MG63 (cell line): ENCODE measurements around the gene CCDC60. TPM values are rescaled to one million over a fixed set of nuclear protein-coding genes. Genes with fewer than 3 reads are reported as not detected.

Source experiments
- DNase-seq: peaks from one replicate; pipeline ENCODE4 v3.0.0-alpha.2; 2020
- H3K27me3 ChIP-seq: fragments of 250-450 bp; sonication (Bioruptor Pico); 2 replicates; pipeline ENCODE4 v1.5.1; 2020; ENCODE audit warnings: mild to moderate bottlenecking, moderate library complexity
- H3K36me3 ChIP-seq: fragments of 250-450 bp; sonication (Bioruptor Pico); 2 replicates; pipeline ENCODE4 v1.5.1; 2020; ENCODE audit warnings: mild to moderate bottlenecking, moderate library complexity
- H3K4me3 ChIP-seq: fragments of 250-450 bp; sonication (Bioruptor Pico); 2 replicates; pipeline ENCODE4 v1.5.1; 2020; ENCODE audit warnings: mild to moderate bottlenecking, moderate library complexity
- H3K9me3 ChIP-seq: fragments of 250-450 bp; sonication (Bioruptor Pico); 2 replicates; pipeline ENCODE4 v1.5.1; 2020; ENCODE audit warnings: mild to moderate bottlenecking, moderate library complexity
- total RNA-seq: library from RNA; depleted of rRNA; stranded (reverse); fragments of >200 nt; shearing (Covaris generic); gene quantifications from 2 replicates; pipeline ENCODE4 v1.2.3, GENCODE V29; 2014; ENCODE audit warnings: low replicate concordance

CCDC60 gene
- total RNA-seq, 1 experiment from 2014 or later: not detected

DNA sequence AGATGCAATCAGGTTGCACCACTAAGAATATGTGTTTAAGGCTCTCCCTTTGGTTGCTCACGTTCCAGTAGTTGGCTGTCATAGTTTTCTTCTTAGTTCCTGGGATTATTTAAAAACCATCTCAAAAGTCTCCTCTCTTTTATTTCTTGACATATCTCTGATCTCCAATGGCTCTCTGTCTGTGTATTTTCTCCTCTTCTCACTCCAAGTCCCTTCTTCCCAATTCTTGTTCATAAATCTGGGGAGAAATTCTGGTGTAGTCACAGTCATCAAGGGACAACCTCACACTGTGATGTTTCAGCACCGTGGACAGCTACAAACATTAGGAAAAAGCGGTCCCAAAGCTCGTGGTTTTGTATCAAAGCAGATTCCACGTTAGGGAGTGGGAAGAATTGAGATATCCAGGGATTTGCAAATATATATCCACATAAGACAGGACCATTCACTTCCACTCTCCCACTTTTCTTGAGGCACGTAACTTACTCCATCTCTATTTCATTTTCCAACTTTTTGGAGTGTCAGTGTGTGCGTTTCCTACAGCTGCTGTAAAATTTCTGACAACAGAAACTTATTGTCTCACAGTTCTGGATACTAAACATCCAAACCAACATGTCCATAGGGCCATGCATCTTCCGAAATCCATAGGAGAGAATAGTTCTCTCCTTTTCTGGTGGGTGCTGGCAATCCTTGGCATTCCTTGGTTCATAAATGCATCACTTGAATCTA, 178.4 kb downstream of the CCDC60 start:
- H3K36me3 ChIP-seq: no peaks in the 10 kb centered on the region
- H3K27me3 ChIP-seq: no peaks in the 10 kb centered on the region
- no peaks in the 10 kb centered on the region for H3K9me3 ChIP-seq
- no peak overlapping the region for H3K4me3 ChIP-seq
- DNase-seq: no peak

DNA sequence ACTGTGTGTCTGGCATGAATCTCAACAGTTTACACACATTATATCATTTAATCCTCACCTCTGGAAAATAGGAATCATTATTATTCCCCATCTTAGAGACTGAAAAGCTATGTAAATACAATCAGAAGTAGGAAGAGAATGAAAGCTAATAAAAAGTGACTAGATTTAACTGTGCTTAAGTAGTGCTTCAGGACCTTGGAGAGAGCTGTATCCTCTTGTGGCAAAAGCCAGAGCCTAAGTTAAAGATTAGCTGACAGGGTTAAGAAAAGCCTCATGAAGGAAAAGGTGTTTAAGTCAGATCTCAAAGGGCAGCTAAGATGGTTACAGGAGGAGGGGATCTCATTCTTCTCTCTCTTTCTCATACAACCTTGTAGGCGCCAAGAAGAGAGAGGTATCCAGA, 193.7 kb downstream of the CCDC60 start:
- no peaks in the 10 kb centered on the region for H3K9me3 ChIP-seq
- no peak for DNase-seq
- H3K36me3 ChIP-seq: no peaks in the 10 kb centered on the region

DNA sequence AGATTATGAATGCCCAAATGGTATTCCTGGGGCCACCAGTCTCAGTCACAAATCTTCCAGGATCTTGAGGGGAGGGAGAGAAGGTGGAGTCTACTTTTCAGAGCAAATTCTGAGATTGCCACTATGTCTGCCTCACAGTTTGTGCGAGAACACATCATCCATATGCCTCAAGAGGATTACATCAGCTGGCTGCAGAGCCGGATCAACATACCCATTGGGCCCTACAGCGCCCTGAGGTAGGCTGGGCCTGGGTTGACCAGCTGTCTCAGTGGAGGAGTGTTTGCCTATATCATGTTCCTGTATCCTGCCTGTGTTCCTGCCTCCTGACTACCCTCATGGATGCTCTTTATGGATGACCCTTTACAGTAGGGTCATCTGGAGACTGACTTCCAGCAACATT, 205.9 kb downstream of the CCDC60 start:
- Histone ChIP-seq H3K4me3 (no peak overlapping the region), H3K36me3 (no peaks in the 10 kb centered on the region), H3K27me3 (no peaks in the 10 kb centered on the region), H3K9me3 (no peaks in the 10 kb centered on the region)
- no peak for DNase-seq

More for the DNA sequence above, 193.7 kb downstream of the CCDC60 start:
- no peak overlapping the region for H3K4me3 ChIP-seq
- H3K27me3 ChIP-seq: no peaks in the 10 kb centered on the region

DNA sequence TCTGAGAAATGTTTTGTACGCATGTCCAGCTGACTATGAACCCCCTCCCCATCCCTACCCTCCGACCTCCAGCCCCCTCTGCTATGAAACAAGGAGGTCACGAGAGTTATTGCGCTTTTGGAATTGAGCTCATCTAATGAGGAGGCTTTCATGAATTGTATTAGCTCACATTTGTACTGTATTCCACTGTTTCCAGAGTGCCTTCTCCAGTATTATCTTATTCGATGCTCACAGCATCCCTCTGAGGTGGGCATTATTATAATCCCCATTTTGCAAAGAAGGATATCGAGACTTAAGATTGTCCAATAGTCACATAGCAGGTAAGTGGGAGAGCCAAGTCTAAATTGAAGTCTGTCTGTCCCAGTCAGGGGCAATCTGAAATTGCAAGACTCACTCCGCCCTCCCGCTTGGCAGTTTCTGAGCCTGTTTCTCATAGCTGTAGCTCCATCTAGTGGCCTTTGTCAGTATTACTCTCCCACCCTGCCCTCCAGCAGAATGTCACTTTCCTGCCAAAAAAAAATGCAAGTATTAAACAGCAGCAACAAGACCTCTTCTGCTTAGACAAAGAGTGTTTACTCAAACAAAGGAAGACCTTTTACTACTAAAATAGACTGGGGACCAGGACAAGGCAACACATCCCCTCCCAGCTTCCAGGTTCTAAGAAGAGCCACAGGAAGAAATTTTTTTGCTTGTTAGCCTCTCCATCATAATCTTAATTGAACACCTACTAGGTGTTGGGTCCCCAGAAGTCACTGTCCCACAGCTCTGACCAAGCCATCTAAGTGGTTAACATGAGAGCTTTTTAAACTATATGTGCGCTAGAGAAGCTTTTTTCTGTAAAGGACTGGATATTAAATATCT, 210.5 kb downstream of the CCDC60 start:
- Histone ChIP-seq H3K4me3 (no peak overlapping the region), H3K36me3 (no peaks in the 10 kb centered on the region), H3K27me3 (no peaks in the 10 kb centered on the region), H3K9me3 (no peaks in the 10 kb centered on the region)
- peak; percentile 38 for DNase-seq

DNA sequence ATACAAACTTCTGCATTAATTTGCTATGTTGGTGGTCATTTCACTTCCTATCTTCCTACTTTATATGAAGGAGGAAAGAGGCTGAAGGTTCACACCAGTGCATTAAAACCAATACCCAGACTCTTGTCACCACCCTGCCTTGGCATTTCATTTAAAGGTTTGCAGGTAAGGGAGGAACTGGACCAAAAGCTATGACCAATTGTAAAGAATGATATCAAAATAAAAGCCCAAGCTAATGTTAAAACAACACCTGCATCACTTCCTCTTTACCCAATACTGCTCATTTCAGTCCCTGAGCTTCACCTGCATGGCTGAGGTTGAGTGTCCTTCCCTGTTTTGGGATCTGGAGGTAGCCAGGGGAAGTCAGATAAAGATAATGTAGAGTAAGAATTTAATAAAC, 211.8 kb downstream of the CCDC60 start:
- DNase-seq: no peak
- H3K27me3 ChIP-seq: no peaks in the 10 kb centered on the region
- no peaks in the 10 kb centered on the region for H3K9me3 ChIP-seq
- no peak overlapping the region for H3K4me3 ChIP-seq
- no peaks in the 10 kb centered on the region for H3K36me3 ChIP-seq

DNA sequence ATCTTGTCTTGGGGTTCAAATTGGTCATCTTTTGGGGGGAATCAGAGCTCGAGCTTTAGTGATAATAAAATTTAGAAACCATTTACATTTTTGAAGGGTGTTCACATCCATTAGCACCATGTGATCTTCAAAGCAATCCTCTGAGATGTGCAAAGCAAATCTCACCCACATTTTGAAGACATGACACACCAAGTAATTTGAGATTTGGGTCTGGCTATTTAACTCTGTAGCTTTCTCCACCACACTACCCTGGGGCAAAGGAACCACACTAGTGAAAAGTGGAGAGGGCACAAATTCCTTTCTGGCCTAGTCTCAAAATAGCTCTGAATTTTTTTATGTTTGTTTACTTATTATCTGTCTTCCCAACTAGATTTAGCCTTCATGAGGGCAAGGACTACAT, 212.5 kb downstream of the CCDC60 start:
- no peaks in the 10 kb centered on the region for H3K27me3 ChIP-seq
- DNase-seq: no peak
- no peaks in the 10 kb centered on the region for H3K9me3 ChIP-seq
- H3K36me3 ChIP-seq: no peaks in the 10 kb centered on the region
- H3K4me3 ChIP-seq: no peak overlapping the region

DNA sequence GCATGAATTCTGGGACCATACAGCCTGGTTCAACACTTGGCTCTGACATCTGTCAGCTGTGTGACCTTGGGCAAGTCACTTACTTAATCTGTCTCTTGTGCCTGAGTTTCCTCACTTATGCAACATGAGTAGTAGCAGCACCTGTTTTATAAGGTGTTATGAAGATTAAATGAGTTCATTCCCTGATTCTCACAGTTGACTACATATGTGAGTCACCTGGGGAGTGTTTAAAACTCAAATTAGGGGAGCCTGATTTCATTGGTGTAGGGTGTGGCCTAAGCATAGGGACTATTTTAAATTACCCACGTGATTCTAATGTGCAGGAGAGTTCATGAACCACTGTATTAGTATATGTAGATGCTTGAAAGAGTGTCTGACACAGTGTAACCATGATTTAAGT, 222.3 kb downstream of the CCDC60 start:
- DNase-seq: no peak
- Histone ChIP-seq H3K9me3 (no peaks in the 10 kb centered on the region), H3K36me3 (no peaks in the 10 kb centered on the region), H3K27me3 (no peaks in the 10 kb centered on the region), H3K4me3 (no peak overlapping the region)

DNA sequence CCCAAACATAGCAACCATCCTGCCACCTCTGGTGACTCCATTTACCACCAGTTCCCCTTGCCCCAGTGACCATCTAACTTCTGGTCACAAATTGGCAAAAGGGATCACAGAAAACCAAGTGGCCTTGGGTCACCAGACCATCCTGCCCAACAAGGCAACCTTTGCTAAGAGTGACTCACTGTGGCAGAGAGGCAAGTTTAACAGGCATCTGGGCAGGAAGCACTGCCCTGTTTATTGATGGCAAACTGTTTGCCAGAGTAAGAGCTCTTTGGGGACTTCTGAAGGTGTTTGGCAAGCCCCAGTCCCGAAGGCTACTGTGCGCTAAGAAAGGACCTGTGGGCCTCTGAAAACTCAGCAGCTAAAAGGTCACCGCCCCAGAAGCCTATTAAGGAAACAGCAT, 230.9 kb downstream of the CCDC60 start:
- no peaks in the 10 kb centered on the region for H3K27me3 ChIP-seq
- DNase-seq: no peak
- H3K9me3 ChIP-seq: no peaks in the 10 kb centered on the region
- no peaks in the 10 kb centered on the region for H3K36me3 ChIP-seq
- H3K4me3 ChIP-seq: no peak overlapping the region

DNA sequence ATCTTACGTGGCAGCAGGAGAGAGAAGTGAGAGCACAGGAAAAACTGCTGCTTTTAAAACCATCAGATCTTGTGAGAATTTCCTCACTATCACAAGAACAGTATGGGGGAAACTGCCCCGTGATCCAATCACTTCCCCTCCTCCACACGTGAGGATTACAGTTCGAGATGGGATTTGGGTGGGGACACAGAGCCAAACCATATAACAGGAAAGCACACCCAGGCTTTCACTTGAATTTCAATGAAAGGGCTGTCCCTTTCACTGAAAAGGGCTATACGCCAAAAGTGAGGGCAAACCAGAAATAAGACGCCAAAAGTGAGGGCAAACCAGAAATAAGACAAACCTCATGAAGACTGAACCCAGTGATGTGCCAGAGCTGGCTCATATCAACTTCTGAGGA, 236.2 kb downstream of the CCDC60 start:
- Histone ChIP-seq H3K9me3 (no peaks in the 10 kb centered on the region), H3K27me3 (no peaks in the 10 kb centered on the region), H3K36me3 (no peaks in the 10 kb centered on the region), H3K4me3 (no peak overlapping the region)
- no peak for DNase-seq

DNA sequence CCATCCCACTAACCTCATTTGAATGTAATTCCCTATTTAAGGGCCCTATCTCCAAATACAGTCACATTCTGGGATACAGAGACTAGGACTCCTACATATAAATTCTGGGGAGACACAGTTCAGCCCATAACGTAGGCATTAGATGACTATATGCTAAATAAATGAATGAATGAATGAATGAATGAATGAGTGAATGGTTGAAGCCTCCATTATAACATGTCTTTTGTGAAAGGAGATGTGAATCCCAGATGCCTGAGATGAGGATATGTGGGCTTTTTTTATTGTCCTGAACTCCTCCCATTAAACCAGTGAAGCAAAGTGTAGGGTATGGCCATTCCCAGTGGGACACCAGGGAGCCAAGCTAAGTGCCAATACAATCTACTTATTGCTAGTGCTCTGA, 238.6 kb downstream of the CCDC60 start:
- no peaks in the 10 kb centered on the region for H3K36me3 ChIP-seq
- no peaks in the 10 kb centered on the region for H3K27me3 ChIP-seq
- H3K9me3 ChIP-seq: no peaks in the 10 kb centered on the region
- H3K4me3 ChIP-seq: no peak overlapping the region
- DNase-seq: no peak

DNA sequence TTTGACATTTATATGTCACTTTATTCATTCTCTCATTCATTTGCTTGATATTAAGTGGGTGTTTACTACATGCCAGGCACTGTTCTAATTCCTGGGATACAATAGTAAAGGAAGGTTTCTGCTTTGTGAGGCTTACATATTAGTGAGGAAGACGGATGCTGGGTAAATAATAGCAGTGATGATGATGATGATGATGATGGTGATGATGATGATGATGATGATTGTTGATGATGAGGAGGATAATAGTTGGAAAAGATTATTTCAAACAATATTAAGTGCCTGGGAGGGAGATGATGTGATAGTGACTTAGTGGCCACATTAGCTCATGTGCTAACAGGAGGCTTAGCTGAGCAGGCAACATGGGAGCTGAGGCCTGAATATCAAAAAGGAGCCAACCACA, 239.7 kb downstream of the CCDC60 start:
- Histone ChIP-seq H3K27me3 (no peaks in the 10 kb centered on the region), H3K4me3 (no peak overlapping the region), H3K36me3 (no peaks in the 10 kb centered on the region), H3K9me3 (no peaks in the 10 kb centered on the region)
- DNase-seq: no peak

DNA sequence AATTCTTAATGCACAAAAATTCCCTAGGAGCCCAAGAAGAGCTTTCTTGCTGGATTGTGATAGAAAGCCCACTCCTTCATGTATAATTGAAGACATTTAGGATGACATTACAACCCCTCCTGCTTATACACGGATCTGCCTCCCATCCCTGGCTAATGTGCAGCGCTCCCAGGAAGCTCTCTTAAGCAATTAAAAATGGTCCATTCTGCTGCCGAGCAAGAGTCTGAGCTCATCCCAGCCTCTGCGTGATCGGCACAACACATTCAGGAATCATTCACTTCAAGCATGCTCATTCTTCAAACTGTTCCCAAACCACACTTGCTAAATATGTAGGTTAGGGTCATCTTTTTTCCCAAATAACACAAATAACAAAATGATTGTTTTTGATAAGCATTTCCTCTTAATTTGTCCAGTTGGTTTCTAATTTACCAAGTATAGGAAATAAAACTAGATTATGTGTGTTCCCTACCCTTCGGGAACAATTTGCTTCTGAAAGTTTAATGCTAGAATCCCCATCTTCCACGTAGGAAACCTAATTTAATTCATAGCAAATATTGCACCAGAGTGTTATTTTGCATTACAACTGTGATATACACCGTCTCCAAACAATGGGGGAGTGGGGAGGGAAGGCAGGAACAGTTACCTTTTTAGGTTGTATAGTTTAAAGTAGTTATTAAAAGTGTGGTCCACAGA, 241.7 kb downstream of the CCDC60 start:
- H3K9me3 ChIP-seq: no peaks in the 10 kb centered on the region
- H3K36me3 ChIP-seq: no peaks in the 10 kb centered on the region
- no peaks in the 10 kb centered on the region for H3K27me3 ChIP-seq
- no peak overlapping the region for H3K4me3 ChIP-seq
- DNase-seq: no peak

DNA sequence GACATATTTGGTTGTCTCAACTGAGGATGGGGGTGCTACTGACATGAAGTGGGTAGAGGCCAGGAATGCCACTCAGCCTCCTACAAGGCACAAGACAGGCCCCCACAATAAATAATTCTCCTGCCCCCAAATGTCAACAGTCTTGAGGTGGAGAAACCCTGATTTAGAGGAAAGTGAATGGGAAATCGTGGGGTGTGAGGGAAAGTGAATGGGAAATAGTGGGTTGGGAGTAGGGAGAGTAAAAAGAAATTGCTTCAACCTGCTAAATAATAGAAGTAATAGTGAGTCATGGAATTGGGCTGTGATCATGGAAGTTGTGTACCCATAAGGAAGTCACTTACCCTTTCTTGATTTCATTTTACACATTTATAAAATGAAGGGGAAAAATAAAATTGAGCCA, 242.4 kb downstream of the CCDC60 start:
- DNase-seq: no peak
- no peaks in the 10 kb centered on the region for H3K27me3 ChIP-seq
- H3K9me3 ChIP-seq: no peaks in the 10 kb centered on the region
- H3K4me3 ChIP-seq: no peak overlapping the region
- H3K36me3 ChIP-seq: no peaks in the 10 kb centered on the region

DNA sequence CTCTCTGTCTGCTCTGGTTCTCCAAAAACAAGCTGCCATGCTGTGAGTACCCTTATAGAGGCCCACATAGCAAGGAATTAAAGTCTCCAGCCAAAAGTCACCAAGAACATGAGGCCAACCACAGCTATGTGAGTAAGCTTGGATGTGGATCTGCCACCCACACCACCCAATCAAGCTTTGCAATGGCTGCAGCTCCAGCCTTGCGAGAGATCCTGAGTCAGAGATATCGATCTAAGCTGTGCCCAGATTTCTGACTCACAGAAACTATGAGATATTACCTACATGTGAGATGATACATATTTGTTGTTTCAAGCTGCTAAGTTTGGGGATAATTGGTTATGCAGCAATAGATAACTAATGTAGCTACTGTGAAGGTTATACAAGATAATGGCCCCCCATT, 243.6 kb downstream of the CCDC60 start:
- Histone ChIP-seq H3K36me3 (no peaks in the 10 kb centered on the region), H3K4me3 (no peak overlapping the region), H3K27me3 (no peaks in the 10 kb centered on the region), H3K9me3 (no peaks in the 10 kb centered on the region)
- DNase-seq: peak; percentile 67

DNA sequence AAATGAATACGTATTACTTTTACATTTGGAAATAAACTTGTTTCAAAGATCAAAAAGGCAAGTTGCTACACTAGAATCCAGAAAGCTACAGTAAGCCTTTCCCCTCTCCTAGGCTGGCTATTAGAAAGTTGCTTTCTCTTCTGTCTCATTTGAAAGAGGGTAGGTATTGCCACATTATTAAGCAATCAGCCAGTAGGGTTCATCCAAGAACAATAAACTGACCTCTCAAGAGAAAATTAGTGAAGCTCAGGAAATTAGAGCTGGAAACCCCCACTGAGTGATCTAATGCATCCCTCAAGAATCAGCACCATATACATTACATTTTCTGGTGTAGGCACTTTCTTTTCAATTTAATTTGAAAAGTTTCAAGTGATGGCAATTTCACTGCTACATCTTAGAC, 254.6 kb downstream of the CCDC60 start:
- H3K4me3 ChIP-seq: no peak overlapping the region
- no peaks in the 10 kb centered on the region for H3K9me3 ChIP-seq
- peaks cover 8% of the 10 kb centered on the region for H3K27me3 ChIP-seq
- no peak for DNase-seq
- H3K36me3 ChIP-seq: no peaks in the 10 kb centered on the region

DNA sequence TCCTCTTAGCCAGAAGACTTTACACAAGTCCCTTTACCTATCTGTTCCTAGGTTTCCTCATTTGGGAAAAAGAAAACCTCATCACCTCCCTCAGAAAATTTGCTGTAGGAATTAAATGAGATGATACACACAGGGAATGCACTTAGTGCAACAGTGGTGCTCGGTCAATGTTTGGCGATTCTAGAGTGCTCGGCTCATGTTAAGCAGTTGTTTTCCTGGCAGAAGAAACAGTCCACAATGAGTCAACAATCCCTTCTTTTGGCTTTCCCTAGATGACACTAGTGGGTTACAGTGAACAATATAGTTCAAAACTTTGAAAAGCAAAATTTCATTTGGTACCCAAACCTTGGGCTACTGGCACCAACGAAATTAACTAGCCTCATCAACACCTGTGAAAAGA, 255.1 kb downstream of the CCDC60 start:
- H3K4me3 ChIP-seq: no peak overlapping the region
- H3K36me3 ChIP-seq: no peaks in the 10 kb centered on the region
- H3K9me3 ChIP-seq: no peaks in the 10 kb centered on the region
- no peak for DNase-seq
- peaks cover 14% of the 10 kb centered on the region for H3K27me3 ChIP-seq
